NCI-H82 (cell line): ENCODE measurements around the gene IFT57.
A peak's percentile ranks its signal among the peaks of the same experiment; 100 is the strongest.
"Not testable (repeated sequence)": the region's sequence is repeated elsewhere in the genome, so short reads cannot be mapped to it uniquely, and the experiment has no call there.

Experiments used
- DNase-seq: peaks from one replicate; lab custom pipeline; 2025; lab: John Stamatoyannopoulos, UW

The IFT57 gene, protein sequence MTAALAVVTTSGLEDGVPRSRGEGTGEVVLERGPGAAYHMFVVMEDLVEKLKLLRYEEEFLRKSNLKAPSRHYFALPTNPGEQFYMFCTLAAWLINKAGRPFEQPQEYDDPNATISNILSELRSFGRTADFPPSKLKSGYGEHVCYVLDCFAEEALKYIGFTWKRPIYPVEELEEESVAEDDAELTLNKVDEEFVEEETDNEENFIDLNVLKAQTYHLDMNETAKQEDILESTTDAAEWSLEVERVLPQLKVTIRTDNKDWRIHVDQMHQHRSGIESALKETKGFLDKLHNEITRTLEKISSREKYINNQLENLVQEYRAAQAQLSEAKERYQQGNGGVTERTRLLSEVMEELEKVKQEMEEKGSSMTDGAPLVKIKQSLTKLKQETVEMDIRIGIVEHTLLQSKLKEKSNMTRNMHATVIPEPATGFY

GRCh38 chr3:108221911-108222852, at the start of gene IFT57:
Gene IFT57, minus strand, starts transcription at chr3:108222424. Its CDS starts 102 bp downstream, at chr3:108222322.
- DNase-seq: peak; percentile 100

DNA sequence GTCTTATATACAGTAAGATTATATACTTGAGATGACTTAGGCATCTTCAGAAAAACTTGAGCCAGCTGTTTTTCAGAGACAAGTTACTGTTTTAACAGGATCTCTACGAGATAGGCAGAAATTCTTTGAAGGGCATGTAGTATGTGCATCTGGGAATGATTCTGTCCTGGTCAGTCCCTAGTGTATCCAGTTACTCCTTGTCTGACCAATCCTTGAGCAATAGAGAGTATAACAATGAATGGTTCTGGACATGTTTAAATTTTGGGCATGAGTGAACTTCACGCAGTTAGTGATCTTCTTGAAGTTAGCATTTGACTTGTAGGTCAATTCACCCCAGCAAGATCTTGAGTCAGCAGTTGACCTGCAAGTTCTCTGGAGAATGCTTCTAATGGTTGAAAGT, 49.4 kb upstream of the IFT57 start:
- no peak for DNase-seq

DNA sequence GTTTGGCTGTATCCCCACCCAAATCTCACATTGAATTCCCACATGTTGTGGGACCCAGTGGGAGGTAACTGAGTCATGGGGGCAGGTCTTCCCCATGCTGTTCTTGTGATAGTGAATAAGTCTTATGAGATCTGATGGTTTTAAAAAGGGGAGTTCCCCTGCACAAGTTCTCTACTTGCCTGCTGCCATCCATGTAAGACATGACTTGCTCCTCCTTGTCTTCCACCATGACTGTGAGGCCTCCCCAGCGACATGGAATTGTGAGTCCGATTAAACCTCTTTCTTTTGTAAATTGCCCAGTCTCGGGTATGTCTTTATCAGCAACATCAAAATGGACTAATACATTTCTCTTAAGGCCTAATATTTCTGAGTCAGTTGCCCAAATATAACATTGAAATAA, 46.0 kb upstream of the IFT57 start:
- DNase-seq: not testable (repeated sequence)

DNA sequence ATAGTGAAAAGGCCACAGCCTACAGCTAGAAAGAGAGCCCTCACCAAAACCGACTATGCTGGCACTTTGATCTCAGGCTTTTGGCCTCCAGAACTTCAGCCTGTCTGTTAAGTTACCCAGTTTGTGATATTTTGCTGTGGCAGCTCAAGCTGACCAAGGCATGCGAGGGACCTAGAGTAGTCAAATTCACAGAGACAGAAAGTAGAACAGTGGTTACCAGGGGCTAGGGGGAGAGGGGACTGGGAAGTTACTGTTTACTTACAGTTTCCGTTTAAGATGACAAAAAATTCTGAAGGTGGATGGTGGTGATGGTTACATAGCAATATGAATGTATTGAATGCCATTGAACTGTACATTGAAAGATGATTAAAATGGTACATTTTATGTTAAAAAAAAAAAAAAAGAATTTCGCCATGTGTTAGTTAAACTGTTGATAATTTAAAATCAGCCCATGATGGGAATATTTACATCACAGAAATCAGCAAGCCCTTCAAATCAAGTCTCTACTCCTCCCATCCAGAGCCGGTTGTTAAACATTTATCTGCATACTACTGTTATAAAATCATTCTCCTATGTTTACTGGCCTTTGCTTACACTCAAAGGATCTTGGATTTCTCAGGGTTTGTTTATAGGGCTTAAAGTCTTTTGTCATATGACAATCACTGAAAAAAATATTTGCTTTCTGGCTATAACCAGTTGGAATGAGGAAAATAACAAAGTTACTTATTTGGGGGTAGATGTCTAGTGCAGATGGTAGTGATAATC, 42.5 kb upstream of the IFT57 start:
- not testable (repeated sequence) for DNase-seq

- no peak for DNase-seq
Measured at GRCh38 chr3:108255131-108255530, 32.9 kb upstream of the IFT57 start.

- no peak for DNase-seq
Measured at GRCh38 chr3:108251844-108252243, 29.6 kb upstream of the IFT57 start.

GRCh38 chr3:108251265-108251664, 29.0 kb upstream of the IFT57 start:
- DNase-seq: peak; percentile 32

GRCh38 chr3:108250626-108251025, 28.4 kb upstream of the IFT57 start:
- no peak for DNase-seq

- DNase-seq: no peak
Measured at GRCh38 chr3:108243243-108243642, 21.0 kb upstream of the IFT57 start.

- no peak for DNase-seq
Measured at GRCh38 chr3:108242776-108243175, 20.6 kb upstream of the IFT57 start.

- no peak for DNase-seq
Measured at GRCh38 chr3:108241721-108242120, 19.5 kb upstream of the IFT57 start.

GRCh38 chr3:108241146-108241545, 18.9 kb upstream of the IFT57 start:
- peak; percentile 27 for DNase-seq

- peak; percentile 58 for DNase-seq
Measured at GRCh38 chr3:108239082-108239481, 16.9 kb upstream of the IFT57 start.

DNA sequence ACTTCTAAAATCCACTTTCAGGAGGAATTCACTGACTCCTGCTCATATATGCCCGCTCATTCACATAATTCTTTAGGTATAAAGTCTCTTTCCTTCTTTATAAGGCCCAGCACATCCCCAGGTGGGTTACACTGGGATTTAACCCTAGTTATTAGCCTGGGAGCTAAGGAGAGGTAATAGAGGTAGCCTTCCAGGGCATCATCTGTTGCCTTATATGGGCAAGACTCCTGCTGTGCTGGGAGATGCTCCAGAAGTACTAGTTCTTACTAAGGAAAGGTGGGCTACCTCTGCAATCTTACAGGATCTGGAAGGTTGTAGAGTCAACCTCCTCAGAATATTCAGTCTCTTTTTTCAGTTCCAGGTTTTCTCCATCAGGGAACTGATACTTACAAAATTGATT, 13.1 kb upstream of the IFT57 start:
- peak; percentile 28 for DNase-seq

DNA sequence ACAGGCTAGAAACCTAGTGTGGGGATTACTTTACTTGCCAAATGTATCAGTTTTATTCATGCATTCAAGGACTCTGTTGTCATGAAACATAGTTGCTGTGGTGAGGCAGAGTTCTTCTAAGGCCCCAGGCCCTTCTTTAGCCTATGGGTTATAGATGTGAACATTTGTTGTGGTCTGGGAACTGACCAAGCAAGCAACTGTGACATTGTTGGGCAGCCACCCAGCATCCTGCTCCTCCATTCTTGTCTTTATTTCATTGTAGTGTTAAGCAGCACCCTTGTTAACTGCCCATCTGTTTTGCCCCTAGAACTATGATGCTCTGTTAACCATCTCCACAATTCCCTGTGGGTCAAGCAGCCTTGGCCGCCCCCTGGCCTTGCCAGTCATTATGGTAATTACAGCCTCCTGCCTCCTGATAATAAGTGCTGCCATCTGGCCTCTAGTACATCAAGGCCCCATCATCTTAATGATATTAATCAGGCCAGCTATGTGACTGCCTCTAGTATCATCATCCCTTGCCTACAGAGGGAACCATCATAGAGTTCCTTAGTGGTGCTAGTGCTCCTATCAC, 12.2 kb upstream of the IFT57 start:
- peak; percentile 96 for DNase-seq

DNA sequence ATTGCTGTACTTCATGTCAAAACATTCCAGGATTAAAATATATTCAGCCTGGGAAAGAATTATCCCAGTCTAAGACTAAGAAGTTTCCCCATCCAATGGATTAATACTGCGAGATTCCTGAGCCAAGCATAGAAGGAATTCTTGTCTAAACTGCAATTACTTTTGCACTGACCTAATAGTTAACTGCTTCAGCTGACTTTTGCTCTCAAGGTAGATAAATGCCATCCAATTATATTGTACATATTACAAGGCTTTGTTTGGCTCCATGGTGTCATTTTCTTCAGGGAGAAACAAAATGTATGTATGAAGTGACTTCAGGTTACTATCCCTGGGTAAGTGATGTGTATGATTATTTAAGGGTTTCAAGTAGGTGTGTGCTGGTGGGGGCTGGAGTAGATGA, 6.1 kb upstream of the IFT57 start:
- peak; percentile 50 for DNase-seq

DNA sequence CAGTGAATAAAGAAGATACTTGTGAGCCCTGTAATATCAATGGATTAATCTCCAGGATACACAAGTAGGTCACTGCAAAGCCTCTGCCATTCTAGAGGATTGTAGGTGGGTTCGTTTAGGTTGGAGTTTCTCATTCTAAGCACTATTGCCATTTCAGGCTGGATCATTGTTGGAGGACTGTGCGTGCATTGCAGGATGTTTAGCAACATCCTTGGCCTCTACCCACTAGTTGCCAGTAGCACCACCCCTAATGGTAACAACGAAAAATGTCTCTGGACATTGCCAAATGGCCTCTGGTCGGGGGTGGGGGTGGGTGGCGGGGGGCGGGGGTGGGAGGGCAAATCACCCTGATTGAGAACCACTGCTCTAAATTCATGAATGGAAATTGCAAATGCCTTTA, 4.9 kb upstream of the IFT57 start:
- DNase-seq: peak; percentile 32

DNA sequence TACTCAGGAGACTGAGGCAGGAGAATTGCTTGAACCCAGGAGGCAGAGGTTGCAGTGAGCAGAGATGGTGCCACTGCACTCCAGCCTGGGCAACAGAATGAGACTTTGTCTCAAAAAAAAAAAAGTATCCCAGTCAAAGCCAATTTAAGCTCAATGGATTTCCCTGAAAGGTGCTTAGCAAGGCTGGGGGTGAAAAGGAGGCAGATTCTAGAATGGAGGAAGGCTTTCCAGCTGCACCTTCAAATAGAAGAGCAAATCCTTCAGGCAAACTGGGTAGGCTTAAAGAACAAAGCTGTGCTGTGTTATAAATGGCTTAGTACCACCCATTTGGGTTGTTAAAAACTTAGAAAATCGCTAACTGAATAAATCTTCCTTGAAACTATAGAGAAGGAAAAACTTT, 3.0 kb upstream of the IFT57 start:
- DNase-seq: peak; percentile 95

- DNase-seq: peak; percentile 45
Measured at GRCh38 chr3:108223928-108224327, 1.7 kb upstream of the IFT57 start.

DNA sequence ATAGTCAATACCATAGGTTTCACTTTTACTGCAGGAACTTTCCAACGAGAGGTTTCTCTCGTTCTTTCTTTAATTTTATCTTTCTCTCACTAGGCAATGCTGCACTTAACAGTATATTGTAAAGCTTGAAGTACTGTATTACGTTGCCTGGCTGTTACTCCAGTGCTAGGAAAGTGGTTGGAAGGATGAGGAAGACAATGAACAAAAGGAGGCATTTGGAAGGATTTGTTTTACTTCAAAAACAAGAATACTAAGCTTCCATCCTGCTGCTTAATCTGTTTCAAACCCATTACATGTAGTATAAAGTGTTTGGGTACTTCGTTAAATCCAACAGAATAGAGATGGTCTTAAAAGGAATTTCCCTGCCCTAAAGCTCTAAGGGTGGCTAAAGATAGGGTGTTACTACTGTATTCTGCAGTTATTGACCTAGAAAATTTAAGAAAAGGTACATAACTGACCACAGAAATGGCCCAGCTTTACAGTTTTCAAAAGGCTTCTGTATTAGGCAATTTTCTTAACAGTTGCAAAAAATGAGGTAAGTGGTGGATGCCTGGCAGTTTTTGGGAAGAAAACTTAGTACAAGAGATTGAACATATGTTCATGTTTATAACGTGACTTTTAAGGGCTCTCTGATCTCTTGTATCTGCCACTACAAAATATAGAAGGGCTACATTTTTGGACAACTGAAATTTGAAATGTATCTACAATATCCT, 785 bp upstream of the IFT57 start:
- DNase-seq: peak; percentile 77

DNA sequence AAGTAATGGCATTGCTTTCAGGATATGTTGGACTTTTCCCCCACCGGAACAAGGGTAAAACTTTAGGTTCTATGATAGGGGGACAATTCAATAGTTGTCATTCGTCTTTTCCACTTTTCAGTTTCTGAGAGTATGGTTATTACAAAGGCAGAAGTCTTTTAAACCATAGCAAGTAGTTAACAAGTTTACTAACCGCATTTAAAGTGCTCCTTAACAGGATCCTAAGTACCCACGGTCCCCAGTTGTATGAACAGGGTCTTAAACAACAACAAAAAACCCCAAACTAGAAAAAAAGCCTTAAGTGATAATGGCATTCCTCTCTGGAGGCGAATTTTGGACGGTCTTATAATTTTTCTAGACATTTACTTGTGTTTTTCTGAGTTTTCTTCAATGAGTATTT, 831 bp downstream of the IFT57 start:
- DNase-seq: no peak
